ENCODE results near the gene KLRC3.
"Not testable (repeated sequence)": the region's sequence is repeated elsewhere in the genome, so short reads cannot be mapped to it uniquely, and the experiment has no call there.

The KLRC3 gene

GRCh38 chr12:10388624-10389413 lies 31.6 kb downstream of the KLRC3 start:
- DNase-seq (ENCODE audit: extremely low spot score) = no peak
- ChIA-PET POLR2A (no interaction called here), CTCF (no interaction called here)
- no peak for TF ChIP-seq FOXA1 (IDR thresholded peaks at IDR 0.05)
- TF ChIP-seq HDGF (IDR thresholded peaks at IDR 0.05; ENCODE audit: borderline replicate concordance) = no peak
- TF ChIP-seq SUZ12 (IDR thresholded peaks at IDR 0.05) = no peak

- DNase-seq (ENCODE audit: extremely low spot score) = not testable (repeated sequence)
- POLR2A ChIA-PET = interaction anchor here (3.0 kb wide), 1 partner anchor 23 kb away, joined by 11 read pairs; no protein-coding TSS in a partner anchor
Observed at GRCh38 chr12:10387498-10387897, 32.9 kb downstream of the KLRC3 start.

GRCh38 chr12:10386857-10387256 lies 33.5 kb downstream of the KLRC3 start:
- CTCF ChIA-PET = no interaction called here
- POLR2A ChIA-PET = interaction anchor here (3.0 kb wide), 1 partner anchor 22 kb away, joined by 11 read pairs; no protein-coding TSS in a partner anchor
- TF ChIP-seq ARNT (IDR thresholded peaks at IDR 0.05) (no peak), NFRKB (IDR thresholded peaks at IDR 0.05) (no peak), L3MBTL2 (conservative IDR thresholded peaks at IDR 0.05) (no peak), FOXM1 (IDR thresholded peaks at IDR 0.05; ENCODE audit: borderline replicate concordance) (no peak), PKNOX1 (IDR thresholded peaks at IDR 0.05) (no peak), FOXK2 (IDR thresholded peaks at IDR 0.05) (no peak), HDGF (IDR thresholded peaks at IDR 0.05; ENCODE audit: borderline replicate concordance) (no peak), CTBP1 (IDR thresholded peaks at IDR 0.05; ENCODE audit: borderline replicate concordance) (no peak), SP1 (IDR thresholded peaks at IDR 0.05) (no peak), SUZ12 (IDR thresholded peaks at IDR 0.05) (no peak), ZNF384 (IDR thresholded peaks at IDR 0.05) (no peak)
- DNase-seq (ENCODE audit: extremely low spot score) = no peak

More at GRCh38 chr12:10387498-10387897, 32.9 kb downstream of the KLRC3 start:
- CTCF ChIA-PET = not testable (repeated sequence)

- ChIA-PET POLR2A (interaction anchor here (3.0 kb wide), 1 partner anchor 20 kb away, joined by 11 read pairs; no protein-coding TSS in a partner anchor), CTCF (interaction anchor here (0.6 kb wide), 1 partner anchor 53 kb away, joined by 3 read pairs; no protein-coding TSS in a partner anchor)
- DNase-seq (ENCODE audit: extremely low spot score) = no peak
- TF ChIP-seq NFRKB (IDR thresholded peaks at IDR 0.05) (no peak), FOXA1 (IDR thresholded peaks at IDR 0.05) (no peak), SP1 (IDR thresholded peaks at IDR 0.05) (no peak), TARDBP (IDR thresholded peaks at IDR 0.05) (no peak), L3MBTL2 (conservative IDR thresholded peaks at IDR 0.05) (no peak), CTBP1 (IDR thresholded peaks at IDR 0.05; ENCODE audit: borderline replicate concordance) (no peak), HDGF (IDR thresholded peaks at IDR 0.05; ENCODE audit: borderline replicate concordance) (no peak), ARNT (IDR thresholded peaks at IDR 0.05) (no peak), PKNOX1 (IDR thresholded peaks at IDR 0.05) (no peak), ZNF384 (IDR thresholded peaks at IDR 0.05) (no peak), ELF4 (IDR thresholded peaks at IDR 0.05) (no peak)
Observed at GRCh38 chr12:10385166-10385613, 35.2 kb downstream of the KLRC3 start.

- ChIA-PET POLR2A (interaction anchor here (3.0 kb wide), 1 partner anchor 19 kb away, joined by 11 read pairs; no protein-coding TSS in a partner anchor), CTCF (no interaction called here)
- no peak for TF ChIP-seq TARDBP (IDR thresholded peaks at IDR 0.05)
- no peak for TF ChIP-seq ARNT (IDR thresholded peaks at IDR 0.05)
- TF ChIP-seq FOXM1 (IDR thresholded peaks at IDR 0.05; ENCODE audit: borderline replicate concordance) = no peak
- TF ChIP-seq L3MBTL2 (conservative IDR thresholded peaks at IDR 0.05) = no peak
- no peak for TF ChIP-seq PKNOX1 (IDR thresholded peaks at IDR 0.05)
- TF ChIP-seq HDGF (IDR thresholded peaks at IDR 0.05; ENCODE audit: borderline replicate concordance) = no peak
- no peak for TF ChIP-seq ZNF384 (IDR thresholded peaks at IDR 0.05)
- TF ChIP-seq FOXA1 (IDR thresholded peaks at IDR 0.05) = no peak
- TF ChIP-seq CTBP1 (IDR thresholded peaks at IDR 0.05; ENCODE audit: borderline replicate concordance) = no peak
- no peak for DNase-seq (ENCODE audit: extremely low spot score)
Observed at GRCh38 chr12:10384191-10384590, 36.2 kb downstream of the KLRC3 start.

GRCh38 chr12:10381928-10382628 lies 38.3 kb downstream of the KLRC3 start:
- no peak for DNase-seq (ENCODE audit: extremely low spot score)
- ChIA-PET CTCF (no interaction called here), POLR2A (no interaction called here)
- TF ChIP-seq HDGF (IDR thresholded peaks at IDR 0.05; ENCODE audit: borderline replicate concordance) = no peak
- no peak for TF ChIP-seq PKNOX1 (IDR thresholded peaks at IDR 0.05)
- no peak for TF ChIP-seq BHLHE40 (IDR thresholded peaks at IDR 0.05; ENCODE audit: borderline replicate concordance)
- TF ChIP-seq SP1 (IDR thresholded peaks at IDR 0.05) = no peak
- no peak for TF ChIP-seq CTBP1 (IDR thresholded peaks at IDR 0.05; ENCODE audit: borderline replicate concordance)
- no peak for TF ChIP-seq TARDBP (IDR thresholded peaks at IDR 0.05)
- TF ChIP-seq FOXK2 (IDR thresholded peaks at IDR 0.05) = no peak
- TF ChIP-seq L3MBTL2 (conservative IDR thresholded peaks at IDR 0.05) = no peak

- POLR2A ChIA-PET; CTCF ChIA-PET; DNase-seq (ENCODE audit: extremely low spot score): not testable (repeated sequence)
Observed at GRCh38 chr12:10378737-10379136, 41.7 kb downstream of the KLRC3 start.

Measured in HEK293T (cell line).